Activated naive CD4-positive, alpha-beta T cell treated with anti-CD3 and anti-CD28 coated beads for 36 hours (primary cell): ENCODE data around the gene MYO5B. TPM values are rescaled to one million over a fixed set of nuclear protein-coding genes. Genes with fewer than 3 reads are reported as not detected.
"Not testable (repeated sequence)": the region's sequence is repeated elsewhere in the genome, so short reads cannot be mapped to it uniquely, and the experiment has no call there.

ENCODE experiments used
- CTCF ChIA-PET: fragments of 350-600 bp; sonication (Branson Sonifier 250); formaldehyde crosslinking; loops from one replicate; lab custom pipeline; 2021; ENCODE audit warnings: antibody characterized with exemption; lab: Charles Lee
- DNase-seq: peaks from one replicate; pipeline ENCODE4 v3.0.0-alpha.2; 2020
- H3K27ac Mint-ChIP-seq: one replicate; pipeline ENCODE4 v1.8.0; 2021; ENCODE audit warnings: mild to moderate bottlenecking, mixed read lengths
- H3K27me3 Mint-ChIP-seq: one replicate; pipeline ENCODE4 v1.8.0; 2021; ENCODE audit warnings: low read depth, mixed read lengths
- H3K36me3 Mint-ChIP-seq: one replicate; pipeline ENCODE4 v1.8.0; 2021; ENCODE audit warnings: low read depth, mixed read lengths
- H3K4me1 Mint-ChIP-seq: one replicate; pipeline ENCODE4 v1.8.0; 2021; ENCODE audit warnings: low read depth, mixed read lengths
- H3K4me3 Mint-ChIP-seq: one replicate; pipeline ENCODE4 v1.8.0; 2021; ENCODE audit warnings: mild to moderate bottlenecking, moderate library complexity, mixed read lengths
- H3K9me3 Mint-ChIP-seq: one replicate; pipeline ENCODE4 v1.8.0; 2021; ENCODE audit warnings: mixed read lengths
- intact Hi-C: fragments of 100-400 bp; cut with micrococcal nuclease; formaldehyde crosslinking; loops from one replicate; pipeline ENCODE4 v1.15.1; 2023
- total RNA-seq, 2 experiments: library from RNA; stranded (reverse); gene quantifications; one replicate each; pipeline ENCODE4 v1.2.3, GENCODE V29; 2021

MYO5B gene
- total RNA-seq, 2 experiments from 2014 or later, result 0.02 to 0.12 TPM

DNA sequence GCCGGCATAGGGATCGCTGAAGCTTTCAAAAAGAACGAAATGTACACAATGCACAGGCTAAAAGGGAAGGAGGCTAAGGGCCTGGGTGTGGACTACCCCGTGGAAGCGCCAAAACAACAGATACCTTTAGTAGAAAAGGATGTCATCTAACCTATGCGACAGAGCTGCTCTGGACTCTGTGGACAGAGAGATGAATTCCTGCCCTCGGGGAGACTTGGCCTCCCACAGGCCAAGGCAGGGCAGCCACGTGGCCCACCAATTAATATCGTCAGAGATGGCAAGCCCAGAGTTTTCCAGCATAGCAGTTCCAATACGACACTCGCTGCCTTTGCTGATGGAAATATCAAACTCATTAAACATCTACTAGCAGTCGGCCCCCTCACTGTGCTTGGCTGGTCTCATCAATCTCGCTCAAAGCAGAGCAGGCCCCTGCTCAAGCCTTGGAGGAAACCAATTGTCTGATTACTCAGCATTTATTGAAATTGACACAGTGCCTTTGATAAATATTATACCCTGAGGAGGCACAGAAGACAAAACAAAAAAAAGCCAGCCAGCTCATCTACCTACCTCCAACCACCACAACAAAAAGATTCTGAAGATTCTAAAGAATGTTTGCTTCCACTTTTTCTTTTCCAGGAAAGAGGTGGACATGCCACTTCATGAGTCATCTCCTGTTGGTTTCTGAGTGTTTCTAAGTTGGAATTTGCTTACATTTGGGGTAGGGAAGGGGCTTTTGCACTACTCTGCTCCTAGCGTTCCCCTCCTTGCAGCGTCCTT is 302.6 kb downstream of the MYO5B start:
- Mint-ChIP-seq H3K4me3 (no peak overlapping the region), H3K36me3 (no peaks in the 10 kb centered on the region), H3K27me3 (peaks cover 4% of the 10 kb centered on the region), H3K9me3 (no peaks in the 10 kb centered on the region), H3K27ac (no peak overlapping the region), H3K4me1 (no peaks in the 10 kb centered on the region)
- no peak for DNase-seq
- CTCF ChIA-PET, result interaction anchor here (1.5 kb wide), 1 partner anchor 31 kb away, joined by 4 read pairs; no protein-coding TSS in a partner anchor
- intact Hi-C loops, result no loop called here

DNA sequence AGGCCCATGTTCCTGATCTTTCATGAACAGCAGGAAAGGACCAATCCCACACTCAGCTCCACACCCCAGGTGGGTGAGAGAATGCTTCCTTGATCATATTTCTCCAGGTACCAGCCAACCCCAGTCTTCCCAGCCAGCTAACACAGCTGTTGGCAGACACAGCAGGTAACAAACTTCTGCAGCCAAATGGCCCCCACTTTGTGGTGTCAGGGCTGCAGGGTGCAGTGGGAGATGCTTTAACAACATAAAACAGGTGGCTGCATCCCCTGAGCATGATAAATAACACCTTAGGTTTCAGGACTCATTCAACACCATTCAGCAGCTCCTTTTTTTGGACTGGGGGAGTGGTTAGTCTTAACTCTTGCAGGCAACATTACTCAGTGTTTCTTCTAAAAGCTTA is 304.9 kb downstream of the MYO5B start:
- Mint-ChIP-seq H3K9me3 (no peaks in the 10 kb centered on the region), H3K4me1 (no peaks in the 10 kb centered on the region), H3K27me3 (peaks cover 5% of the 10 kb centered on the region), H3K27ac (no peak overlapping the region), H3K36me3 (no peaks in the 10 kb centered on the region), H3K4me3 (no peak overlapping the region)
- DNase-seq, result no peak
- intact Hi-C loops, result no loop called here
- CTCF ChIA-PET, result no interaction called here

DNA sequence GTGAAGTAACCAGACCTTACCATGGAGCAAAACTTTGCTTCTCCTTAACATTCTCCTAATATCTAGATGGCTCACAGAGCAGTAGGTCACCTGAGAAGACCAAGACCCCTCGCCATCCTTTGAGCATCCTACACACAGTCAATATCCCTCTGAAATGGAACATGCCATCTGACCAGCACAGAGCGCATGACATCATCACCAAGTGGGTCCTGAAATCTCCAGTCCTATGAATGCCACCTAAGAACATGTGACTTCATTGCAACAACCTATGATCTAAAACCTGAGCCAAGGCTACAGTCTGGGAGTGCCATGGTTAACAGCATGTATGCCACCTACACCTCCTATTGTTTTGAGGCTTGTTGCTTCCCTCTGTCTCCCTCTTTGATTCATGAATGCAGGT is 305.4 kb downstream of the MYO5B start:
- H3K27me3 Mint-ChIP-seq, H3K9me3 Mint-ChIP-seq, H3K4me1 Mint-ChIP-seq, DNase-seq, CTCF ChIA-PET, H3K36me3 Mint-ChIP-seq, H3K27ac Mint-ChIP-seq, intact Hi-C loops, H3K4me3 Mint-ChIP-seq: not testable (repeated sequence)

DNA sequence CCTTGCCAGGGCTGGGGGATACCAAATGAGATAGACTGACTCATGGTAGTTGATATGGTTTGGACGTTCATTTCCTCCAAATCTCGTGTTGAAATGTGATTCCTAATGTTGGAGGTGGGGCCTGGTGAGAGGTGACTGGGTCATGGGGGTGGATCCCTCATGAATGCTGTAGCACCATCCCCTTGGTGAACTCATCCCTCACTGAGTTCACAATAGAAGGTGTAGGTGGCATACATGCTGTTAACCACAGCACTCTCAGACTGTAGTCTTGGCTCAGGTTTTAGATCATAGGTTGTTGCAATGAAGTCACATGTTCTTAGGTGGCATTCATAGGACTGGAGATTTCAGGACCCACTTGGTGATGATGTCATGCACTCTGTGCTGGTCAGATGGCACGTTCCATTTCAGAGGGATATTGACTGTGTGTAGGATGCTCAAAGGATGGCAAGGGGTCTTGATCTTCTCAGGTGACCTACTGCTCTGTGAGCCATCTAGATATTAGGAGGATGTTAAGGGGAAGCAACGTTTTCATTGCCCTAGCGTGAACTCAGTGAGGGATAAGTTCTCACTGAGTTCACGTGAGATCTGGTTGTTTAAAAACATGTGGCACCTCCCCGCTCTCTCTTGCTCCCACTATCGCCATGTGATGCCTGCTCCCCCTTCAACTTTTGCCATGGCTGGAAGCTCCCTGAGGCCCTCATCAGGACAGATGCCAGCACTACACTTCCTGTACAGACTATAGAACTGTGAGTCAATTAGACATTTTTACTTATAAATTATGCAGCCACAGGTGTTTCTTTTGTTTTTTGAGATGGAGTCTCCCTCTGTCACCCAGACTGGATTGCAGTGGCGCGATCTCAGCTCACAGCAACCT is 307.8 kb downstream of the MYO5B start:
- Mint-ChIP-seq H3K9me3 (no peaks in the 10 kb centered on the region), H3K36me3 (no peaks in the 10 kb centered on the region), H3K4me1 (no peaks in the 10 kb centered on the region), H3K27me3 (peaks cover 3% of the 10 kb centered on the region), H3K27ac (no peak overlapping the region), H3K4me3 (no peak overlapping the region)
- intact Hi-C loops, result no loop called here
- CTCF ChIA-PET, result interaction anchor here (0.6 kb wide), 1 partner anchor 11 kb away, joined by 3 read pairs; no protein-coding TSS in a partner anchor
- DNase-seq, result no peak

DNA sequence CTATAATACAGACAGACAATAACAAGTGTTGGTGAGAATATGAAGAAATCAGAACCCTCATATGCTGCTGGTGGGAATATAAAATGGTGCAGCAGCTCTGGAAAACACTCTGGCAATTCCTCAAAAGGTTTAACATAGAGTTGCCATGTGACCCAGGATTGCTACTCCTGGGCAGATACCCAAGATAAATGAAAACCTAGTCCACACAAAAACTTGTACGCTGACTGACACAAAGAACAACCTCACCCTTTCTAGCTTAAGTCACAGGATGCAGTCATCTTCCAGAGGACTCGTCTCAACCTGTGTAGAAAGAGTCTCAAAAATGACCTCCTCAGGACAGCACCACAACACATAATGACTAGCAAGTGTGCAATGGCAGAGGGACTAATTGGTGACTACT is 310.0 kb downstream of the MYO5B start:
- Mint-ChIP-seq H3K27me3 (peaks cover 5% of the 10 kb centered on the region), H3K9me3 (no peaks in the 10 kb centered on the region), H3K4me3 (no peak overlapping the region), H3K27ac (no peak overlapping the region), H3K4me1 (no peaks in the 10 kb centered on the region), H3K36me3 (no peaks in the 10 kb centered on the region)
- intact Hi-C loops, result no loop called here
- no peak for DNase-seq
- CTCF ChIA-PET, result no interaction called here

DNA sequence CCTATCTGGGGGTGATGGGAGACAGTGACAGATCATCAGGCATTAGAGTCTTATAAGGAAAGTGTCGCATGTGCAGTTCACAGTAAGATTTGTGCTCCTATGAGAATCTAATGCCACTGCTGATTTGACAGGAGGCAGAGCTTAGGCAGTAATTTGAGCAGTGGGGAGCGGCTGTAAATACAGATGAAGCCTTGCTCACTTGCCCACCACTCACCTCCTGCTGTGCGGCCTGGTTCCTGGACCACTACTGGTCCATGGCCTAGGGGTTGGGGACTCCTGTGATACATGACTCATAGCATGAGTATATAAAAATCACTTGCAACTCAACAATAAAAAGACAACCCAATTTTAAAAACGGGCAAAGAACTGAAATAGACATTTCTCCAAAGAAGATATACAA is 310.5 kb downstream of the MYO5B start:
- no peaks in the 10 kb centered on the region for H3K4me1 Mint-ChIP-seq
- no peaks in the 10 kb centered on the region for H3K9me3 Mint-ChIP-seq
- no peak overlapping the region for H3K4me3 Mint-ChIP-seq
- no peak for DNase-seq
- peaks cover 7% of the 10 kb centered on the region for H3K27me3 Mint-ChIP-seq
- no peak overlapping the region for H3K27ac Mint-ChIP-seq
- H3K36me3 Mint-ChIP-seq, result no peaks in the 10 kb centered on the region
- CTCF ChIA-PET, result no interaction called here
- intact Hi-C loops, result no loop called here

DNA sequence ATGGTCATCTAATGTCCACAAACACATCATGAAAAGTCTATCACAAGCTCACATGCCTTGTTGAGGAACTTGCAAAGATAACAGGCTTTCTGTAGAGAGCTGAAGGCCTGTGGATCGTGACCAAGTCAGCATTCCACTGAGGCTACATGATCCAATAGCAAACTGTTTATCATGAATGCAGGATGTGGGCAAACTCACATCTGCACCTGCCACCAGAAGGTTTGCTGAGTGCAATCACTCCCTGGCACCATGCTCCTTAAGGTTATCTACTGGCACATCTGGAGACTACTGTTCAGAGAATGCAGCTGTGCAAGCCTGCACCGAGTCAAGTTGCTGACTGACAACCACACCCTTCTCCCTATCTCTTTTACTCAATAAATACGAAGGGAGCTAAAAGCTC is 314.3 kb downstream of the MYO5B start:
- H3K9me3 Mint-ChIP-seq, result no peaks in the 10 kb centered on the region
- H3K4me3 Mint-ChIP-seq, result no peak overlapping the region
- no peak overlapping the region for H3K27ac Mint-ChIP-seq

DNA sequence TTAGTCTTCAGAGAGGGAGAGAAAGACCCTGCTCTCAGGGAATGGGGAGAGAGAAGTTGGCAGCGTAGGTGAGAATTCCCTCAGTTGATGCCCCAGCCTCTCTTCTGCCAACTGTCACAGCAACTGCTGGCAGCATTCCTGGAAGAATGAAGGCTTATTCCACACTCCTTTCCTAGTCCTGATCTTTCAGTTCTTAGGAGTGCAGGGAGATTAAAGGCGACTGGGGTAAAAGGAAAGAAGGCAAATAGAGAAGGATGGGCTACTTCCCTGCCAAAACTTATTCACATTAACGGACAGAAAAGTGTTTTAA is 315.7 kb downstream of the MYO5B start:
- Mint-ChIP-seq H3K9me3 (no peaks in the 10 kb centered on the region), H3K4me1 (no peaks in the 10 kb centered on the region), H3K36me3 (no peaks in the 10 kb centered on the region), H3K4me3 (no peak overlapping the region), H3K27me3 (peaks cover 17% of the 10 kb centered on the region), H3K27ac (no peak overlapping the region)
- intact Hi-C loops, result no loop called here
- CTCF ChIA-PET, result no interaction called here
- no peak for DNase-seq

More for the DNA sequence above, 314.3 kb downstream of the MYO5B start:
- peaks cover 19% of the 10 kb centered on the region for H3K27me3 Mint-ChIP-seq
- intact Hi-C loops, result no loop called here
- DNase-seq, result no peak
- CTCF ChIA-PET, result interaction anchor here (0.7 kb wide), 1 partner anchor 228 kb away, joined by 4 read pairs; no protein-coding TSS in a partner anchor
- H3K36me3 Mint-ChIP-seq, result no peaks in the 10 kb centered on the region
- H3K4me1 Mint-ChIP-seq, result no peaks in the 10 kb centered on the region

DNA sequence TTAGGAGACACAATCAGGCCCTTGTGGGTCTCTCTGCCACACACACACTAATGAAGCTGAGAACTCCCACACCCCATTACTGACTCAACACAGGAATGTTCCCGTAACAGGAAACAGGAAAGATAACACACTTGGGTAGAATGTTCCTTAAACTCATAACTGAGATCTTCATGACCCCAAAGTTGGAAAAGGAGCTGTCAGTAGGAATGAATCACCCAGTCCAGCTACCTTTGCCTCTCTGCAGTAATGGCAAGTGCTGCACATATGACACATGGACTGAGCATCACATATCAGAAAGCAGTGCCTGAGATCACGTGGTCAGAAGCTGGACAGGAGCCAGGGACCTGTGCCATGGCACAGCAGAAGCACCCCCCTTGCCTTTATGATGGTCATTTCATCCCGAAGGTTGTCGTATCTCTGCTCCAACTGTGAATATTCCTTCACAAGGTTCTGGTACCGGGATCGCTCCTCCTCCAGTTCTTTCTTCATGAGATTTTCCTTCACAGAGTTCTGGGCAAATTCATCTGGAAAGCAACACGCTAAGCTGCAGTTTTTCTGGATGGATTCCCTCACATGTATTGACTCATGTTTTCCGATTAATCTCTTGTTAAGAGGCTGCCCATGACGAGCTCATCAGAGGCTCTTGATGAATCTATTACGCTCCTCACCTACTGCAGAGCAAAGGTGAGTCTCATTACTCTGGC is 316.2 kb downstream of the MYO5B start:
- intact Hi-C loops, result no loop called here
- Mint-ChIP-seq H3K4me3 (no peak overlapping the region), H3K4me1 (no peaks in the 10 kb centered on the region), H3K9me3 (no peaks in the 10 kb centered on the region), H3K36me3 (no peaks in the 10 kb centered on the region), H3K27me3 (peaks cover 17% of the 10 kb centered on the region), H3K27ac (no peak overlapping the region)
- no peak for DNase-seq
- CTCF ChIA-PET, result interaction anchor here (0.6 kb wide), 1 partner anchor 20 kb away, joined by 4 read pairs; no protein-coding TSS in a partner anchor

DNA sequence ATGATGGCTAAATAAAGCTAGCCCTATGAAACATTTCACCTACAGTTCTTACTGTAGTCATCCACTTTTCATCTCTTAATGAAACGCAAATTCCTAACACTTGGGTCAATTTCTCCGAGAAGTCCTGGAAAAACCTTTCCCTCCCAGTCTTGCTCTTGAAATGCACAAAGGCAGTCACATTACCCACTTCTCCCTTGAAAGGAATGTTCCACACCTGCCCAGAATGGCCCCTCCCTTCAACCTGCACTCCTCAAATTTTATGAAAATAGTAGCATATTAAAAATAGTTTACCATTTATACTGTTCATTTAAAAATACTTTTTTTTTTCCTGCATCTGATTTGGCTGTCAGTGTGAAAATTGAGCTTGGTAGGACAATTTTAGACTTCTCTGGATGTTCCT is 316.9 kb downstream of the MYO5B start:
- no peaks in the 10 kb centered on the region for H3K36me3 Mint-ChIP-seq
- intact Hi-C loops, result no loop called here
- no peaks in the 10 kb centered on the region for H3K9me3 Mint-ChIP-seq
- H3K27me3 Mint-ChIP-seq, result peaks cover 17% of the 10 kb centered on the region
- CTCF ChIA-PET, result interaction anchor here (0.6 kb wide), 2 partner anchors 19 to 251 kb away, joined by 3 to 4 read pairs; no protein-coding TSS in a partner anchor
- no peak for DNase-seq
- H3K4me1 Mint-ChIP-seq, result no peaks in the 10 kb centered on the region
- no peak overlapping the region for H3K4me3 Mint-ChIP-seq
- no peak overlapping the region for H3K27ac Mint-ChIP-seq

DNA sequence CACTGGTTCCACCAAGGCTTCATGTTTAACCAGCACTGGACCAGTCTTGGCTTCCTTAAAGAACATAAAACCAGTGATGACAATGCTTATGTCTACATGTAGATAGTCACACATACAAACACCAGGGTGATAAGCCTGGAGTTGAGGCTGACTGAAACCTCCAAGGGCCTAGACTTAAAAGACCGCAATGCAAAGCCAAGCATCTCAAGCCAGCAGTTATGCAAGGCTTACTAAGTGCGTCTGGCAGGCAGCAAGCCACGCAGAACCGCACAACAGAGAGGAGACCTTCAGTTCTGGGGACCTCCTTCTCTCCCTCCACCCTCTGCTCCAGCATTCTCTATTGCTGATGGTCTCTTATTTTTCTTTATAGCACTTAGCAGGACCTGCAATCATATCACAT is 318.4 kb downstream of the MYO5B start:
- Mint-ChIP-seq H3K27me3 (peaks cover 17% of the 10 kb centered on the region), H3K9me3 (no peaks in the 10 kb centered on the region), H3K4me3 (no peak overlapping the region), H3K27ac (no peak overlapping the region), H3K36me3 (no peaks in the 10 kb centered on the region), H3K4me1 (no peaks in the 10 kb centered on the region)
- intact Hi-C loops, result no loop called here
- no peak for DNase-seq
- CTCF ChIA-PET, result no interaction called here

DNA sequence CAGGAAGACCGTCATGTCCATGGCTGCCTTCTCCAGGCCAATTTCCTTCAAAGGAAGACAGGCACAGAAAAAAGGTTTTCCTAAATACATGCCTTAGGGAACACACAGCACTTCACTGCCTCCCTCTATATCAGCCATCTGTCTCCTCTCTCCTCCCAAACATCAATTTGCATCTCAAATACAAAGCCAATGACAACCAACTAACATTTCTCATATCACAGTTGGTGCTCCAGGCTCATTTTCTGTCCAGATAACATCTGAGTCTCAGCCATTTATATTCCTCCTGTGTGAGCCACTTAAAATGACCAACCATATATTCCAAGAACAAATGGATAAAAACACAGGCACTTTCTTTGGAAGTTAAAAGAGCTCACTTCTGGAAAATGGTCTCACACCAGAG is 319.2 kb downstream of the MYO5B start:
- Mint-ChIP-seq H3K27me3 (peaks cover 17% of the 10 kb centered on the region), H3K4me3 (no peak overlapping the region), H3K27ac (no peak overlapping the region), H3K9me3 (no peaks in the 10 kb centered on the region), H3K36me3 (no peaks in the 10 kb centered on the region), H3K4me1 (no peaks in the 10 kb centered on the region)
- CTCF ChIA-PET, result no interaction called here
- DNase-seq, result no peak
- intact Hi-C loops, result no loop called here
